HepG2 (cell line): ENCODE data around the gene GRAMD1A. TPM values are rescaled to one million over a fixed set of nuclear protein-coding genes. Genes with fewer than 3 reads are reported as not detected.

ENCODE experiments used
- MTF2 ChIP-seq: sonication (generic); formaldehyde crosslinking; IDR thresholded peaks from 2 replicates; pipeline ENCODE4 v1.5.0; 2020; ENCODE audit warnings: missing genetic modification reagents, borderline replicate concordance
- MYC ChIP-seq: sonication (generic); formaldehyde crosslinking; IDR thresholded peaks from 2 replicates; pipeline ENCODE4 v1.9.0; 2021; ENCODE audit warnings: missing genetic modification reagents, borderline replicate concordance
- MYNN ChIP-seq: sonication (generic); formaldehyde crosslinking; IDR thresholded peaks from 2 replicates; pipeline ENCODE4 v1.4.0; 2020; ENCODE audit warnings: mild to moderate bottlenecking, low read depth, missing genetic modification reagents
- NFKB2 ChIP-seq: sonication (generic); formaldehyde crosslinking; IDR thresholded peaks from 2 replicates; pipeline ENCODE4 v1.4.0; 2020; ENCODE audit warnings: missing genetic modification reagents, borderline replicate concordance
- NR2F6 ChIP-seq, 2 experiments: IDR thresholded peaks; 2 replicates each; pipeline ENCODE4 v1.6.1; 2016; ENCODE audit warnings: antibody characterized with exemption in 1 of 2, mild to moderate bottlenecking in 1 of 2
- PAXIP1 ChIP-seq: sonication (generic); formaldehyde crosslinking; conservative IDR thresholded peaks from 2 replicates; pipeline ENCODE4 v1.4.0; 2020; ENCODE audit warnings: mild to moderate bottlenecking, missing genetic modification reagents, moderate library complexity
- PRMT3 ChIP-seq: sonication (generic); formaldehyde crosslinking; IDR thresholded peaks from 2 replicates; pipeline ENCODE4 v1.8.1; 2022; ENCODE audit warnings: low read depth, mild to moderate bottlenecking, moderate library complexity, missing genetic modification reagents, borderline replicate concordance
- SOX6 ChIP-seq, 2 experiments: fragments of 450-650 bp in 1 of 2; sonication (generic) in 1 of 2; formaldehyde crosslinking in 1 of 2; IDR thresholded peaks; 2 replicates each; pipeline versions ENCODE4 v1.4.0 to v1.6.1; 2017 to 2020; ENCODE audit warnings: antibody characterized with exemption in 1 of 2, mild to moderate bottlenecking in 1 of 2, missing genetic modification reagents in 1 of 2
- ZBTB2 ChIP-seq: sonication (generic); formaldehyde crosslinking; IDR thresholded peaks from 2 replicates; pipeline ENCODE4 v1.8.0; 2022; ENCODE audit warnings: low read depth, missing genetic modification reagents
- ZC3H13 ChIP-seq: sonication (generic); formaldehyde crosslinking; IDR thresholded peaks from 2 replicates; pipeline ENCODE4 v1.8.1; 2023; ENCODE audit warnings: mild to moderate bottlenecking, missing genetic modification reagents, moderate library complexity
- ZNF543 ChIP-seq: sonication (generic); formaldehyde crosslinking; IDR thresholded peaks from 2 replicates; pipeline ENCODE4 v1.4.0; 2020; ENCODE audit warnings: mild to moderate bottlenecking, missing genetic modification reagents
- ZNF619 ChIP-seq: sonication (generic); formaldehyde crosslinking; IDR thresholded peaks from 2 replicates; pipeline ENCODE4 v1.4.0; 2020; ENCODE audit warnings: mild to moderate bottlenecking, missing genetic modification reagents
- ZNF788 ChIP-seq: sonication (generic); formaldehyde crosslinking; IDR thresholded peaks from 2 replicates; pipeline ENCODE4 v1.5.0; 2020; ENCODE audit warnings: mild to moderate bottlenecking, missing genetic modification reagents, borderline replicate concordance
- ZSCAN9 ChIP-seq: IDR thresholded peaks from 2 replicates; pipeline ENCODE4 v1.6.1; 2016; ENCODE audit warnings: borderline replicate concordance
- polyA plus RNA-seq, 8 experiments: library from polyadenylated mRNA; depleted of rRNA in 3 of 8; stranded (reverse) in 7 of 8; unstranded in 1 of 8; fragments of >200 nt; fragmentation: Illumina TruSeq in 4 of 8; extraction: Trizol in 4 of 8; gene quantifications; 2 replicates each; pipeline versions ENCODE4 v1.2.1 to v1.2.3, GENCODE V29; 2011 to 2016; ENCODE audit warnings: low read depth in 4 of 8, missing spikeins in 1 of 8, mixed read lengths in 1 of 8; ENCODE audit not compliant: insufficient read depth in 1 of 8
- total RNA-seq, 5 experiments: library from RNA; depleted of rRNA; stranded (reverse); fragments of >200 nt; fragmentation: Illumina TruSeq; extraction: Trizol; gene quantifications; 2 replicates each; pipeline ENCODE4 v1.2.3, GENCODE V29; 2016; ENCODE audit warnings: low read depth in 1 of 5
- TF ChIP-seq, protein P1 (sequence below): sonication (generic); formaldehyde crosslinking; IDR thresholded peaks from 2 replicates; pipeline ENCODE4 v1.4.0; 2020; ENCODE audit warnings: missing genetic modification reagents
- TF ChIP-seq, protein P2 (sequence below): sonication (generic); formaldehyde crosslinking; conservative IDR thresholded peaks from 2 replicates; pipeline ENCODE4 v1.8.0; 2022; ENCODE audit warnings: missing genetic modification reagents
- TF ChIP-seq, protein P3 (sequence below): sonication (generic); formaldehyde crosslinking; IDR thresholded peaks from 2 replicates; pipeline ENCODE4 v1.5.0; 2020; ENCODE audit warnings: missing genetic modification reagents, mild to moderate bottlenecking, borderline replicate concordance
- TF ChIP-seq, protein P4 (sequence below): IDR thresholded peaks from 2 replicates; pipeline ENCODE4 v1.6.1; 2012; ENCODE audit warnings: inconsistent platforms

The GRAMD1A gene
- total and polyA plus RNA-seq, 2 of the 13 experiments (the other 11 are each of a cell fraction or from before 2014, with no cell fraction given) = 14.7 to 181 TPM

- TF ChIP-seq ZNF543 (CRISPR knock-in tag) (no peak), PAXIP1 (CRISPR knock-in tag) (peak; percentile 17; the same call in 1 of the 2 replicates), ZC3H13 (CRISPR knock-in tag) (no peak), MYC (CRISPR knock-in tag) (peak; percentile 38; the same call in 1 of the 2 replicates), MTF2 (CRISPR knock-in tag) (no peak), PRMT3 (no peak), NFKB2 (no peak), ZNF619 (no peak), NR2F6 (IDR thresholded peaks at IDR 0.05) (peak; percentile 44; the same call in 1 of the 2 replicates), NR2F6 (CRISPR knock-in tag; IDR thresholded peaks at IDR 0.05) (peak; percentile 61; the same call in 1 of the 2 replicates), ZBTB2 (CRISPR knock-in tag) (no peak), ZNF788 (CRISPR knock-in tag) (0 out of 2 replicates have a peak, but pooled peaks have one; percentile 59), SOX6 (IDR thresholded peaks at IDR 0.05) (no peak), SOX6 (CRISPR knock-in tag; IDR thresholded peaks at IDR 0.05) (peak; percentile 13; the same call in 1 of the 2 replicates), ZSCAN9 (peak; percentile 48; the same call in 1 of the 2 replicates), MYNN (CRISPR knock-in tag) (no peak)
- TF ChIP-seq, protein P1, sequence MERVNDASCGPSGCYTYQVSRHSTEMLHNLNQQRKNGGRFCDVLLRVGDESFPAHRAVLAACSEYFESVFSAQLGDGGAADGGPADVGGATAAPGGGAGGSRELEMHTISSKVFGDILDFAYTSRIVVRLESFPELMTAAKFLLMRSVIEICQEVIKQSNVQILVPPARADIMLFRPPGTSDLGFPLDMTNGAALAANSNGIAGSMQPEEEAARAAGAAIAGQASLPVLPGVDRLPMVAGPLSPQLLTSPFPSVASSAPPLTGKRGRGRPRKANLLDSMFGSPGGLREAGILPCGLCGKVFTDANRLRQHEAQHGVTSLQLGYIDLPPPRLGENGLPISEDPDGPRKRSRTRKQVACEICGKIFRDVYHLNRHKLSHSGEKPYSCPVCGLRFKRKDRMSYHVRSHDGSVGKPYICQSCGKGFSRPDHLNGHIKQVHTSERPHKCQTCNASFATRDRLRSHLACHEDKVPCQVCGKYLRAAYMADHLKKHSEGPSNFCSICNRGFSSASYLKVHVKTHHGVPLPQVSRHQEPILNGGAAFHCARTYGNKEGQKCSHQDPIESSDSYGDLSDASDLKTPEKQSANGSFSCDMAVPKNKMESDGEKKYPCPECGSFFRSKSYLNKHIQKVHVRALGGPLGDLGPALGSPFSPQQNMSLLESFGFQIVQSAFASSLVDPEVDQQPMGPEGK (CRISPR knock-in tag) = peak; percentile 45; the same call in 1 of the 2 replicates
- TF ChIP-seq, protein P2, sequence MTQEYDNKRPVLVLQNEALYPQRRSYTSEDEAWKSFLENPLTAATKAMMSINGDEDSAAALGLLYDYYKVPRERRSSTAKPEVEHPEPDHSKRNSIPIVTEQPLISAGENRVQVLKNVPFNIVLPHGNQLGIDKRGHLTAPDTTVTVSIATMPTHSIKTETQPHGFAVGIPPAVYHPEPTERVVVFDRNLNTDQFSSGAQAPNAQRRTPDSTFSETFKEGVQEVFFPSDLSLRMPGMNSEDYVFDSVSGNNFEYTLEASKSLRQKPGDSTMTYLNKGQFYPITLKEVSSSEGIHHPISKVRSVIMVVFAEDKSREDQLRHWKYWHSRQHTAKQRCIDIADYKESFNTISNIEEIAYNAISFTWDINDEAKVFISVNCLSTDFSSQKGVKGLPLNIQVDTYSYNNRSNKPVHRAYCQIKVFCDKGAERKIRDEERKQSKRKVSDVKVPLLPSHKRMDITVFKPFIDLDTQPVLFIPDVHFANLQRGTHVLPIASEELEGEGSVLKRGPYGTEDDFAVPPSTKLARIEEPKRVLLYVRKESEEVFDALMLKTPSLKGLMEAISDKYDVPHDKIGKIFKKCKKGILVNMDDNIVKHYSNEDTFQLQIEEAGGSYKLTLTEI (CRISPR knock-in tag) = no peak
- TF ChIP-seq, protein P3, sequence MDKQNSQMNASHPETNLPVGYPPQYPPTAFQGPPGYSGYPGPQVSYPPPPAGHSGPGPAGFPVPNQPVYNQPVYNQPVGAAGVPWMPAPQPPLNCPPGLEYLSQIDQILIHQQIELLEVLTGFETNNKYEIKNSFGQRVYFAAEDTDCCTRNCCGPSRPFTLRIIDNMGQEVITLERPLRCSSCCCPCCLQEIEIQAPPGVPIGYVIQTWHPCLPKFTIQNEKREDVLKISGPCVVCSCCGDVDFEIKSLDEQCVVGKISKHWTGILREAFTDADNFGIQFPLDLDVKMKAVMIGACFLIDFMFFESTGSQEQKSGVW (CRISPR knock-in tag) = no peak
- TF ChIP-seq, protein P4, sequence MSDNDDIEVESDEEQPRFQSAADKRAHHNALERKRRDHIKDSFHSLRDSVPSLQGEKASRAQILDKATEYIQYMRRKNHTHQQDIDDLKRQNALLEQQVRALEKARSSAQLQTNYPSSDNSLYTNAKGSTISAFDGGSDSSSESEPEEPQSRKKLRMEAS = no peak
These were observed 1.2 kb upstream of the GRAMD1A start (continued) for GRCh38 chr19:34998777-34999497.
